ENCODE data around the gene TEX2.
"Not testable (repeated sequence)": the region's sequence is repeated elsewhere in the genome, so short reads cannot be mapped to it uniquely, and the experiment has no call there.

TEX2 gene

GRCh38 chr17:64238449-64238848, 24.6 kb downstream of the TEX2 start:
- DNase-seq, result not testable (repeated sequence)

GRCh38 chr17:64236827-64237403, 26.1 kb downstream of the TEX2 start:
- no peak for DNase-seq

GRCh38 chr17:64234961-64235360, 28.1 kb downstream of the TEX2 start:
- DNase-seq, result no peak

GRCh38 chr17:64232466-64233262, 30.4 kb downstream of the TEX2 start:
- no peak for DNase-seq

GRCh38 chr17:64231567-64232141, 31.4 kb downstream of the TEX2 start:
- no peak for DNase-seq

- DNase-seq, result no peak
These were observed 32.2 kb downstream of the TEX2 start for GRCh38 chr17:64230791-64231408.

GRCh38 chr17:64229815-64230728, 33.0 kb downstream of the TEX2 start:
- no peak for DNase-seq

- DNase-seq, result no peak
These were observed 36.9 kb downstream of the TEX2 start for GRCh38 chr17:64226132-64226531.

- DNase-seq, result no peak
These were observed 37.6 kb downstream of the TEX2 start for GRCh38 chr17:64225410-64225809.

- DNase-seq, result peak; percentile 58
These were observed 39.0 kb downstream of the TEX2 start for GRCh38 chr17:64223931-64224629.

- DNase-seq, result no peak
These were observed 39.8 kb downstream of the TEX2 start for GRCh38 chr17:64223283-64223682.

- no peak for DNase-seq
These were observed 41.4 kb downstream of the TEX2 start for GRCh38 chr17:64221679-64222078.

- not testable (repeated sequence) for DNase-seq
These were observed 42.5 kb downstream of the TEX2 start for GRCh38 chr17:64220604-64221003.

- DNase-seq, result no peak
These were observed 43.5 kb downstream of the TEX2 start for GRCh38 chr17:64219571-64219970.

GRCh38 chr17:64218066-64218465, 45.0 kb downstream of the TEX2 start:
- no peak for DNase-seq

- no peak for DNase-seq
These were observed 45.8 kb downstream of the TEX2 start for GRCh38 chr17:64217249-64217691.

GRCh38 chr17:64216338-64217248, 46.5 kb downstream of the TEX2 start:
- DNase-seq, result no peak

- DNase-seq, result no peak
These were observed 47.1 kb downstream of the TEX2 start for GRCh38 chr17:64216000-64216337.

GRCh38 chr17:64214950-64215349, 48.1 kb downstream of the TEX2 start:
- no peak for DNase-seq

GRCh38 chr17:64213995-64214811, 48.9 kb downstream of the TEX2 start:
- peak; percentile 70 for DNase-seq
